Liver (tissue), 9 donors: ENCODE data around the gene PPHLN1. TPM values are rescaled to one million over a fixed set of nuclear protein-coding genes. Genes with fewer than 3 reads are reported as not detected.

ENCODE experiments used
- DNase-seq: peaks from one replicate; pipeline ENCODE4 v3.0.0-alpha.2; 2017; ENCODE audit warnings: low spot score
- H3K27ac ChIP-seq, 2 donors: one replicate each; pipeline ENCODE4 v1.7.0; 2013; ENCODE audit warnings: inconsistent platforms in 2 of 2, low read length in 2 of 2, control low read depth in 1 of 2, low read depth in 1 of 2, mild to moderate bottlenecking in 1 of 2
- H3K27me3 ChIP-seq, 4 donors: one replicate each; pipeline versions ENCODE4 v1.6.1 to v1.7.0; 2013; ENCODE audit warnings: low read length in 3 of 4, inconsistent platforms in 1 of 4, mild to moderate bottlenecking in 1 of 4, moderate library complexity in 1 of 4; ENCODE audit not compliant: control insufficient read depth in 4 of 4, insufficient read depth in 4 of 4
- H3K36me3 ChIP-seq, 4 donors: one replicate each; pipeline versions ENCODE4 v1.6.1 to v1.7.0; 2013; ENCODE audit warnings: low read length in 3 of 4, mild to moderate bottlenecking in 3 of 4, low read depth in 1 of 4, moderate library complexity in 1 of 4; ENCODE audit not compliant: control insufficient read depth in 4 of 4, insufficient read depth in 3 of 4
- H3K4me1 ChIP-seq, 4 donors: one replicate each; pipeline versions ENCODE4 v1.6.1 to v1.7.0; 2013; ENCODE audit warnings: low read length in 3 of 4, mild to moderate bottlenecking in 3 of 4, moderate library complexity in 1 of 4; ENCODE audit not compliant: control insufficient read depth in 4 of 4, insufficient read depth in 4 of 4
- H3K4me3 ChIP-seq, 3 donors: one replicate each; pipeline versions ENCODE4 v1.6.1 to v1.7.0; 2013; ENCODE audit warnings: low read length in 3 of 3, control low read depth in 1 of 3, low read depth in 1 of 3, mild to moderate bottlenecking in 1 of 3
- H3K9ac ChIP-seq, 2 donors: one replicate each; pipeline ENCODE4 v1.7.0; 2013; ENCODE audit warnings: low read length in 2 of 2, mild to moderate bottlenecking in 2 of 2, moderate library complexity in 2 of 2, control low read depth in 1 of 2, low read depth in 1 of 2
- H3K9me3 ChIP-seq, 4 donors: one replicate each; pipeline versions ENCODE4 v1.6.1 to v1.7.0; 2013; ENCODE audit warnings: low read length in 3 of 4; ENCODE audit not compliant: control insufficient read depth in 4 of 4
- EGR1 ChIP-seq, 2 donors: IDR thresholded peaks; 2 replicates each; pipeline ENCODE4 v1.6.1; 2016 to 2018; ENCODE audit warnings: antibody characterized with exemption in 2 of 2, low read depth in 2 of 2
- FOXA1 ChIP-seq: IDR thresholded peaks from 2 replicates; pipeline ENCODE4 v1.6.1; 2016; ENCODE audit warnings: antibody characterized with exemption
- FOXA2 ChIP-seq: IDR thresholded peaks from 2 replicates; pipeline ENCODE4 v1.6.1; 2016; ENCODE audit warnings: antibody characterized with exemption
- HNF4A ChIP-seq, 2 donors: conservative IDR thresholded peaks; 2 replicates each; pipeline ENCODE4 v1.6.1; 2016; ENCODE audit warnings: antibody characterized with exemption in 2 of 2, mild to moderate bottlenecking in 2 of 2
- HNF4G ChIP-seq: IDR thresholded peaks from 2 replicates; pipeline ENCODE4 v1.6.1; 2016; ENCODE audit warnings: antibody characterized with exemption
- JUND ChIP-seq, 2 donors: IDR thresholded peaks; 2 replicates each; pipeline ENCODE4 v1.6.1; 2016; ENCODE audit warnings: antibody characterized with exemption in 2 of 2
- NR2F2 ChIP-seq: IDR thresholded peaks from 2 replicates; pipeline ENCODE4 v1.6.1; 2016; ENCODE audit warnings: antibody characterized with exemption
- RAD21 ChIP-seq, 2 donors: IDR thresholded peaks; 2 replicates each; pipeline ENCODE4 v1.6.1; 2016; ENCODE audit warnings: antibody characterized with exemption in 2 of 2, mild to moderate bottlenecking in 2 of 2
- RXRA ChIP-seq, 2 donors: IDR thresholded peaks; 2 replicates each; pipeline ENCODE4 v1.6.1; 2017 to 2018; ENCODE audit warnings: antibody characterized with exemption in 2 of 2, mild to moderate bottlenecking in 1 of 2
- SP1 ChIP-seq: IDR thresholded peaks from 2 replicates; pipeline ENCODE4 v1.6.1; 2018; ENCODE audit warnings: antibody characterized with exemption, mild to moderate bottlenecking
- TAF1 ChIP-seq: conservative IDR thresholded peaks from 2 replicates; pipeline ENCODE4 v1.6.1; 2016; ENCODE audit warnings: antibody characterized with exemption, mild to moderate bottlenecking
- YY1 ChIP-seq: IDR thresholded peaks from 2 replicates; pipeline ENCODE4 v1.6.1; 2016; ENCODE audit warnings: antibody characterized with exemption, mild to moderate bottlenecking
- WGBS: extraction: QIAGEN DNeasy Blood & Tissue Kit; methylation state at CpG from one replicate; pipeline ENCODE4 v1.1.7; 2013; 5-methylcytosine and 5-hydroxymethylcytosine counted together
- polyA plus RNA-seq, 2 donors: library from polyadenylated mRNA; stranded (reverse) in 1 of 2; unstranded in 1 of 2; fragments of 200-250 nt in 1 of 2; fragments of >200 nt in 1 of 2; fragmentation: Nextera tagmentation in 1 of 2; extraction: Ambion mirVana in 1 of 2; gene quantifications; one replicate each; pipeline versions ENCODE4 v1.2.1 to v1.2.3, GENCODE V29; 2013 to 2015
- total RNA-seq, 2 donors: library from RNA; depleted of rRNA; stranded (reverse); fragments of >200 nt; gene quantifications; one replicate each; pipeline ENCODE4 v1.2.3, GENCODE V29; 2014
- TF ChIP-seq, protein P1 (sequence below): IDR thresholded peaks from 2 replicates; pipeline ENCODE4 v1.6.1; 2016; ENCODE audit warnings: antibody characterized with exemption
- TF ChIP-seq, protein P2 (sequence below): IDR thresholded peaks from 2 replicates; pipeline ENCODE4 v1.6.1; 2016; ENCODE audit warnings: antibody characterized with exemption
- TF ChIP-seq, protein P3 (sequence below): fragments of 150-350 bp; IDR thresholded peaks from 2 replicates; pipeline ENCODE4 v1.5.1; 2017; ENCODE audit warnings: improper control_type of control experiment, low read depth, low read length; ENCODE audit not compliant: missing input control
- TF ChIP-seq, protein P4 (sequence below): IDR thresholded peaks from 2 replicates; pipeline ENCODE4 v1.6.1; 2016; ENCODE audit warnings: antibody characterized with exemption, mild to moderate bottlenecking
- donor health status: healthy.
- donor health status: healthy.
- donor health status: healthy.
- donor health status: healthy.
- donor health status: healthy.

Gene PPHLN1
- total and polyA plus RNA-seq, 4 donors, result 11.6 to 40.3 (median 27.7) TPM

DNA sequence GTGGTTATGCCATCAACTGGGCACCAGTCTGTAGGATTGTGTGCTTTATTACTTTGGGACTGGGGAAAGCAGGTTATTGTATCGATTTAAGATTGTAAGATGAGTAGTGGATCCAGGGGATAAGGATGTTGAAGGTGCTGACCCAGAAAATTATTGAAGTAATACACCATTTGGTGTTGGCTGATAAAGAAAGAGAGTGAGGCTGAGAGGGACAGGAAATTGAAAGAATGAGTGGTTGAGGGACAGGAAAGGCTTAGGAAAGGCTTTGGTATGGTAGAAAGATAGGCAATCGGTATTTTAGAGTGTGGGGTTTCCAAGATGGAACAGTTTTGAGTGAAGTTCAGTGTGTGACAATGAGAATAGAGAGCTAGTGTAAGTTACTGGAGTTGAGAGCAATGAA is 12.3 kb downstream of the PPHLN1 start (continued):
- TF ChIP-seq EGR1 (IDR thresholded peaks at IDR 0.05; ENCODE audit: low read depth in 2 of 2), result no peak
- no peak for TF ChIP-seq FOXA2

DNA sequence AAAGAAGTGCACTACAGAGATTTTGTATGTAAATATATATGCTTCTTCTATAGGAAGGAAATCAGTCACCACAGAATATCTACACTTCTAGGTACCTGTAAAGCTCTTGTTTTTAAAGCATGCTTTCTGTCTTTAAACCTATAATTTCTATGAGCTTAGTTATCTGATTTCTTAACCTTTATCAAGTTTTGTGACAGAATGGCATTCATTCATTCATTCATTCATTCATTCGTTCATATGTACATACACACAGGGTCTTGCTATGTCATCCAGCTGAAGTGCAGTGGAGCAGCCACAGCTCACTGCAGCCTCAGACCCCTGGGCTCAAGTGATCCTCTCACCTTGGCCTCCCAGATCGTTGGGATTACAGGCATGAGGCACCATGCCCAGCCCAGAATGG is 16.1 kb downstream of the PPHLN1 start:
- Histone ChIP-seq H3K36me3 (peaks cover 0 to 3% (median 1%) of the 10 kb centered on the region in 4 donors), H3K4me1 (no peaks in the 10 kb centered on the region), H3K27me3 (no peaks in the 10 kb centered on the region), H3K9ac (no peak overlapping the region), H3K4me3 (no peak overlapping the region), H3K27ac (no peak overlapping the region), H3K9me3 (no peaks in the 10 kb centered on the region)
- 84% methylated on average over 2 of the region's 2 CpGs for WGBS
- no peak for DNase-seq
- TF ChIP-seq YY1, result no peak
- TF ChIP-seq, protein P1, sequence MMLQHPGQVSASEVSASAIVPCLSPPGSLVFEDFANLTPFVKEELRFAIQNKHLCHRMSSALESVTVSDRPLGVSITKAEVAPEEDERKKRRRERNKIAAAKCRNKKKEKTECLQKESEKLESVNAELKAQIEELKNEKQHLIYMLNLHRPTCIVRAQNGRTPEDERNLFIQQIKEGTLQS, result no peak

DNA sequence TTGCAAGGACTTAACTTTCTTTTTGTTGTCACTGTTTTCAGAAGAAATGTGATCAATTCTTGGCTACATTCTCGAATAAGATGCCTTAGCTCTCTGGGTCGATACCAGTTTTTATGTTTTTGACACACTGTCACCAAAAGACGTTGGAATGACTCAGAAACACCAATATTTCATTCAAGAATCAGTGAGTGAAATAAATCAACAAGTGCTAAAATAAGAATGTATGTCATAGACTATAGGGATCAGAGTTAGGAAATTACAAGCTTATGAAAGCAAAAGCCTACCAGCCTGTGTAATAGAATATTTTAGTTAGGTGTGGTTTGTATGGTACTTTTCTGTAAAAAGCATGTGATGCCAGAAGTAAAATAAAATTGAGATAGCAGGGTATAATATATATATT is 17.8 kb downstream of the PPHLN1 start:
- no peak overlapping the region for H3K4me3 ChIP-seq

DNA sequence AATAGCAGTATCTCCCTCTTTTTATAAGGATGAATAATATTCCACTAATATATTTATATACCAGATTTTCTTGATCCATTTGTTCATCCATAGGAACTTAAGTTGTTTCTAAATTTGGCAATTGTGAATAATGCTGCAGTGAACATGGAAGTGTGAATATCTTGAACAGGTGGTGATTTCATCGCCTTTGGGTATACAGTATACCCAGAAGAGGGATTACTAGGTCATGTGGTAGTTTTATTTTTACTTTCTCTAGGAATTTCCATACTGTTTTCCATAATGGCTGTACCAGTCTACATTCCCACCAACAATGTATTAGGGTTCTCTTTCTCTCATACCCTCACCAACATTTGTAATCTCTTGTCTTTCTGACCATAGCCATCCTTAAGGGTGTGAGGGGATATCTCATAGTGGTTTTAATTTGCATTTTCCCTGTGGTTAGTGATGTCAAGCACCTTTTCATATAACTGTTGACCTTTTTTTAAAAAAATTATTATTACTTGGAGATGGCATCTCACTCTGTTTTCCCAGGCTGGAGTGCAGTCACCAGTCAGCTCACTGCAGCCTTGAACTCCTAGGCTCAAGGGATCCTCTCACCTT is 20.5 kb downstream of the PPHLN1 start:
- H3K27ac ChIP-seq, result no peak overlapping the region
- no peak overlapping the region for H3K4me3 ChIP-seq
- H3K4me1 ChIP-seq, result no peaks in the 10 kb centered on the region
- H3K36me3 ChIP-seq, result peaks cover 0 to 2% (median 0%) of the 10 kb centered on the region in 4 donors
- DNase-seq, result no peak
- H3K27me3 ChIP-seq, result no peaks in the 10 kb centered on the region
- WGBS, result 100% methylated on average over 1 of the region's 1 CpG
- no peak overlapping the region for H3K9ac ChIP-seq
- H3K9me3 ChIP-seq, result no peaks in the 10 kb centered on the region
- TF ChIP-seq HNF4A (conservative IDR thresholded peaks at IDR 0.05), result no peak
- no peak for TF ChIP-seq TAF1
- TF ChIP-seq, protein P2, sequence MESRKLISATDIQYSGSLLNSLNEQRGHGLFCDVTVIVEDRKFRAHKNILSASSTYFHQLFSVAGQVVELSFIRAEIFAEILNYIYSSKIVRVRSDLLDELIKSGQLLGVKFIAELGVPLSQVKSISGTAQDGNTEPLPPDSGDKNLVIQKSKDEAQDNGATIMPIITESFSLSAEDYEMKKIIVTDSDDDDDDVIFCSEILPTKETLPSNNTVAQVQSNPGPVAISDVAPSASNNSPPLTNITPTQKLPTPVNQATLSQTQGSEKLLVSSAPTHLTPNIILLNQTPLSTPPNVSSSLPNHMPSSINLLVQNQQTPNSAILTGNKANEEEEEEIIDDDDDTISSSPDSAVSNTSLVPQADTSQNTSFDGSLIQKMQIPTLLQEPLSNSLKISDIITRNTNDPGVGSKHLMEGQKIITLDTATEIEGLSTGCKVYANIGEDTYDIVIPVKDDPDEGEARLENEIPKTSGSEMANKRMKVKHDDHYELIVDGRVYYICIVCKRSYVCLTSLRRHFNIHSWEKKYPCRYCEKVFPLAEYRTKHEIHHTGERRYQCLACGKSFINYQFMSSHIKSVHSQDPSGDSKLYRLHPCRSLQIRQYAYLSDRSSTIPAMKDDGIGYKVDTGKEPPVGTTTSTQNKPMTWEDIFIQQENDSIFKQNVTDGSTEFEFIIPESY, result no peak
- TF ChIP-seq FOXA1, result no peak
- TF ChIP-seq, protein P3, sequence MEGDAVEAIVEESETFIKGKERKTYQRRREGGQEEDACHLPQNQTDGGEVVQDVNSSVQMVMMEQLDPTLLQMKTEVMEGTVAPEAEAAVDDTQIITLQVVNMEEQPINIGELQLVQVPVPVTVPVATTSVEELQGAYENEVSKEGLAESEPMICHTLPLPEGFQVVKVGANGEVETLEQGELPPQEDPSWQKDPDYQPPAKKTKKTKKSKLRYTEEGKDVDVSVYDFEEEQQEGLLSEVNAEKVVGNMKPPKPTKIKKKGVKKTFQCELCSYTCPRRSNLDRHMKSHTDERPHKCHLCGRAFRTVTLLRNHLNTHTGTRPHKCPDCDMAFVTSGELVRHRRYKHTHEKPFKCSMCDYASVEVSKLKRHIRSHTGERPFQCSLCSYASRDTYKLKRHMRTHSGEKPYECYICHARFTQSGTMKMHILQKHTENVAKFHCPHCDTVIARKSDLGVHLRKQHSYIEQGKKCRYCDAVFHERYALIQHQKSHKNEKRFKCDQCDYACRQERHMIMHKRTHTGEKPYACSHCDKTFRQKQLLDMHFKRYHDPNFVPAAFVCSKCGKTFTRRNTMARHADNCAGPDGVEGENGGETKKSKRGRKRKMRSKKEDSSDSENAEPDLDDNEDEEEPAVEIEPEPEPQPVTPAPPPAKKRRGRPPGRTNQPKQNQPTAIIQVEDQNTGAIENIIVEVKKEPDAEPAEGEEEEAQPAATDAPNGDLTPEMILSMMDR, result no peak
- no peak for TF ChIP-seq RXRA (IDR thresholded peaks at IDR 0.05)

More for the DNA sequence above, 17.8 kb downstream of the PPHLN1 start:
- Histone ChIP-seq H3K27me3 (no peaks in the 10 kb centered on the region), H3K27ac (no peak overlapping the region), H3K9me3 (no peaks in the 10 kb centered on the region), H3K4me1 (no peaks in the 10 kb centered on the region), H3K36me3 (peaks cover 0 to 2% (median 0%) of the 10 kb centered on the region in 4 donors), H3K9ac (no peak overlapping the region)
- 87% methylated on average over 3 of the region's 3 CpGs for WGBS
- TF ChIP-seq TAF1, result no peak
- no peak for TF ChIP-seq NR2F2
- TF ChIP-seq, protein P4, sequence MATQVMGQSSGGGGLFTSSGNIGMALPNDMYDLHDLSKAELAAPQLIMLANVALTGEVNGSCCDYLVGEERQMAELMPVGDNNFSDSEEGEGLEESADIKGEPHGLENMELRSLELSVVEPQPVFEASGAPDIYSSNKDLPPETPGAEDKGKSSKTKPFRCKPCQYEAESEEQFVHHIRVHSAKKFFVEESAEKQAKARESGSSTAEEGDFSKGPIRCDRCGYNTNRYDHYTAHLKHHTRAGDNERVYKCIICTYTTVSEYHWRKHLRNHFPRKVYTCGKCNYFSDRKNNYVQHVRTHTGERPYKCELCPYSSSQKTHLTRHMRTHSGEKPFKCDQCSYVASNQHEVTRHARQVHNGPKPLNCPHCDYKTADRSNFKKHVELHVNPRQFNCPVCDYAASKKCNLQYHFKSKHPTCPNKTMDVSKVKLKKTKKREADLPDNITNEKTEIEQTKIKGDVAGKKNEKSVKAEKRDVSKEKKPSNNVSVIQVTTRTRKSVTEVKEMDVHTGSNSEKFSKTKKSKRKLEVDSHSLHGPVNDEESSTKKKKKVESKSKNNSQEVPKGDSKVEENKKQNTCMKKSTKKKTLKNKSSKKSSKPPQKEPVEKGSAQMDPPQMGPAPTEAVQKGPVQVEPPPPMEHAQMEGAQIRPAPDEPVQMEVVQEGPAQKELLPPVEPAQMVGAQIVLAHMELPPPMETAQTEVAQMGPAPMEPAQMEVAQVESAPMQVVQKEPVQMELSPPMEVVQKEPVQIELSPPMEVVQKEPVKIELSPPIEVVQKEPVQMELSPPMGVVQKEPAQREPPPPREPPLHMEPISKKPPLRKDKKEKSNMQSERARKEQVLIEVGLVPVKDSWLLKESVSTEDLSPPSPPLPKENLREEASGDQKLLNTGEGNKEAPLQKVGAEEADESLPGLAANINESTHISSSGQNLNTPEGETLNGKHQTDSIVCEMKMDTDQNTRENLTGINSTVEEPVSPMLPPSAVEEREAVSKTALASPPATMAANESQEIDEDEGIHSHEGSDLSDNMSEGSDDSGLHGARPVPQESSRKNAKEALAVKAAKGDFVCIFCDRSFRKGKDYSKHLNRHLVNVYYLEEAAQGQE, result no peak
- no peak for TF ChIP-seq JUND (IDR thresholded peaks at IDR 0.05)
- TF ChIP-seq HNF4A (conservative IDR thresholded peaks at IDR 0.05), result no peak
- TF ChIP-seq SP1, result no peak
- TF ChIP-seq RAD21 (IDR thresholded peaks at IDR 0.05), result no peak
- no peak for TF ChIP-seq HNF4G
- no peak for TF ChIP-seq FOXA1
- no peak for TF ChIP-seq FOXA2
- no peak for DNase-seq
